Right atrium auricular region (tissue), 2 donors: Measurements from ENCODE around the gene PCBP2. TPM values are rescaled to one million over a fixed set of nuclear protein-coding genes. Genes with fewer than 3 reads are reported as not detected.

ENCODE experiments used
- DNase-seq: peaks from one replicate; pipeline ENCODE4 v3.0.0-alpha.2; 2019; ENCODE audit warnings: low spot score
- H3K27ac ChIP-seq, 2 donors: fragments of 200-600 bp; sonication (generic); 1 replicate in 1 of 2; 2 replicates in 1 of 2; pipeline ENCODE4 v1.5.1; 2016 to 2019
- H3K27me3 ChIP-seq, 2 donors: fragments of 200-600 bp; sonication (generic); one replicate each; pipeline versions ENCODE4 v1.5.1 to v1.6.0; 2017 to 2019
- H3K36me3 ChIP-seq: fragments of 200-600 bp; sonication (generic); one replicate; pipeline ENCODE4 v1.5.1; 2016
- H3K4me1 ChIP-seq, 2 donors: fragments of 200-600 bp; sonication (generic); one replicate each; pipeline versions ENCODE4 v1.5.1 to v1.6.0; 2017 to 2019
- H3K4me3 ChIP-seq, 2 donors: fragments of 200-600 bp; sonication (generic); 1 replicate in 1 of 2; 2 replicates in 1 of 2; pipeline ENCODE4 v1.5.1; 2017 to 2019; ENCODE audit warnings: mild to moderate bottlenecking in 1 of 2, moderate library complexity in 1 of 2
- H3K9me3 ChIP-seq, 2 donors: fragments of 200-600 bp; sonication (generic); one replicate each; pipeline ENCODE4 v1.5.1; 2019
- total RNA-seq, 2 donors: library from RNA; depleted of rRNA; stranded (reverse); fragments of >200 nt; gene quantifications; one replicate each; pipeline ENCODE4 v1.1.0, GENCODE V29; 2016
- TF ChIP-seq, protein P1 (sequence below), 2 donors: fragments of 200-600 bp; sonication (generic); IDR thresholded peaks; one replicate each; pipeline ENCODE4 v1.5.1; 2019; ENCODE audit warnings: antibody characterized with exemption in 2 of 2

PCBP2 gene
- total RNA-seq, 2 donors from 2014 or later: 288 to 378 TPM

GRCh38 chr12:53514628-53515290, 62.9 kb downstream of the PCBP2 start:
- Histone ChIP-seq H3K27ac (no peak overlapping the region), H3K4me3 (no peak overlapping the region), H3K9me3 (no peaks in the 10 kb centered on the region), H3K4me1 (no peaks in the 10 kb centered on the region), H3K36me3 (peaks cover 83% of the 10 kb centered on the region), H3K27me3 (no peaks in the 10 kb centered on the region)
- TF ChIP-seq, protein P1, sequence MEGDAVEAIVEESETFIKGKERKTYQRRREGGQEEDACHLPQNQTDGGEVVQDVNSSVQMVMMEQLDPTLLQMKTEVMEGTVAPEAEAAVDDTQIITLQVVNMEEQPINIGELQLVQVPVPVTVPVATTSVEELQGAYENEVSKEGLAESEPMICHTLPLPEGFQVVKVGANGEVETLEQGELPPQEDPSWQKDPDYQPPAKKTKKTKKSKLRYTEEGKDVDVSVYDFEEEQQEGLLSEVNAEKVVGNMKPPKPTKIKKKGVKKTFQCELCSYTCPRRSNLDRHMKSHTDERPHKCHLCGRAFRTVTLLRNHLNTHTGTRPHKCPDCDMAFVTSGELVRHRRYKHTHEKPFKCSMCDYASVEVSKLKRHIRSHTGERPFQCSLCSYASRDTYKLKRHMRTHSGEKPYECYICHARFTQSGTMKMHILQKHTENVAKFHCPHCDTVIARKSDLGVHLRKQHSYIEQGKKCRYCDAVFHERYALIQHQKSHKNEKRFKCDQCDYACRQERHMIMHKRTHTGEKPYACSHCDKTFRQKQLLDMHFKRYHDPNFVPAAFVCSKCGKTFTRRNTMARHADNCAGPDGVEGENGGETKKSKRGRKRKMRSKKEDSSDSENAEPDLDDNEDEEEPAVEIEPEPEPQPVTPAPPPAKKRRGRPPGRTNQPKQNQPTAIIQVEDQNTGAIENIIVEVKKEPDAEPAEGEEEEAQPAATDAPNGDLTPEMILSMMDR (IDR thresholded peaks at IDR 0.05): no peak
- DNase-seq: no peak

- DNase-seq: no peak
- H3K4me3 ChIP-seq: no peak overlapping the region
- H3K4me1 ChIP-seq: no peaks in the 10 kb centered on the region
- H3K36me3 ChIP-seq: peaks cover 89% of the 10 kb centered on the region
- no peaks in the 10 kb centered on the region for H3K9me3 ChIP-seq
- H3K27ac ChIP-seq: no peak overlapping the region
- TF ChIP-seq, protein P1 (IDR thresholded peaks at IDR 0.05): no peak
- H3K27me3 ChIP-seq: no peaks in the 10 kb centered on the region
Observed at GRCh38 chr12:53515291-53515680, 63.4 kb downstream of the PCBP2 start.

DNA sequence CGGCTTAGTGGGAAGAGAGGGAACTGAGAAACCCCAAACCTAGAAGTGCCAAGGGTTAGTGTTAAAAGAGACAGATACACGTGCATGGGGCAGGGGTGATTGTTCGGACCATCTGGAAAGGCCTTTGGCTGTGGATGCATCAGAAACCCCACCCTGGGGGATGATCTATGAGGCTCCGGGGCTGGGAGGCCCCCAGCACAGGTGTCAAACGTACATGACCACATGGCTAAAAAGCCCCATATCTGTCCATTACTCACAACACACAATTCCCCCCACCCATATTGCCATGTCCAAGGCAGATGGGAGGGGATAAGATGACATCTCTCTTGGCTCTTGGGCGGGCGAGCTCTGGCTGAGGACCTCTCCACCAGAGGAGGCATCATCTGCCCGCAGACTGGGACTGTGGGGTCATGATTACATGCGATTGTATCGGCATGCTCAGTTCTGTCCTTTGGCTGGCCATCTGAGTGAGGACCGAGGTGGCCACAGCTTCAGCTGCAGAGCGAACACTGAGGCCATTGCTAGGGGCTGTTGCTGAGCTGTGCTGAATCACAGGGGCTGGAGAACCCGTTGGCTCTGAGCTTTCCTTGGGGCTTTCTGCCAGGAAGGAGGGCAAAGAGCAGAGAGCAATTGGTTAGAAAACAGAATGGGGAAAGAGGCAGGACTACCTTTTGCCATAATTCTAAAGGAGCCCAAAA, 65.0 kb downstream of the PCBP2 start:
- no peaks in the 10 kb centered on the region for H3K4me1 ChIP-seq
- no peak for DNase-seq
- H3K27ac ChIP-seq: no peak overlapping the region
- TF ChIP-seq, protein P1 (IDR thresholded peaks at IDR 0.05): no peak
- H3K36me3 ChIP-seq: peaks cover 96% of the 10 kb centered on the region
- no peak overlapping the region for H3K4me3 ChIP-seq
- H3K9me3 ChIP-seq: no peaks in the 10 kb centered on the region
- no peaks in the 10 kb centered on the region for H3K27me3 ChIP-seq

GRCh38 chr12:53518381-53518780, 66.5 kb downstream of the PCBP2 start:
- TF ChIP-seq, protein P1 (IDR thresholded peaks at IDR 0.05): no peak
- H3K27me3 ChIP-seq: no peaks in the 10 kb centered on the region
- H3K36me3 ChIP-seq: peaks cover 97% of the 10 kb centered on the region
- H3K27ac ChIP-seq: no peak overlapping the region
- H3K4me3 ChIP-seq: no peak overlapping the region
- DNase-seq: no peak
- no peaks in the 10 kb centered on the region for H3K4me1 ChIP-seq
- no peaks in the 10 kb centered on the region for H3K9me3 ChIP-seq

DNA sequence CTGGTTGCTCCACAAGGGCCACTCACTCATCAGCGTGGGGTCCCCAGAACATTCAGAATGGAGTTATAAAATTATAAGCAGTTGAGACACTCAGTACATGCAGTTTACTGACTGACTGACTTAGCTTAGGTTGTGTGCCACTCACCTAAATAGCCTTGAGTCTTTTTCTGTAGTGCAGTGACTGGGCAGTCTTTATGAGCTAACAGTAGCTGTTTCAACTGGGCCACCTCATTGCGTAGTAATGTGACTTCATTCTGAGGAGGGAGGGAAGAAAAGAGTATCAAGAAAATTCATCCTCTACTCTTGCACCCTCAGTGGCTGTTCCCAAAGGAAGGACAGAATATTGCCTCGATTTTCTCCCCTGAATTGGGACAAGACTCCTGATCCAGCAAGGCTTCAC, 71.2 kb downstream of the PCBP2 start:
- no peak for DNase-seq
- H3K27me3 ChIP-seq: no peaks in the 10 kb centered on the region
- H3K4me1 ChIP-seq: no peaks in the 10 kb centered on the region
- H3K4me3 ChIP-seq: no peak overlapping the region
- H3K27ac ChIP-seq: no peak overlapping the region
- no peaks in the 10 kb centered on the region for H3K9me3 ChIP-seq
- H3K36me3 ChIP-seq: peaks cover 87% of the 10 kb centered on the region
- TF ChIP-seq, protein P1 (IDR thresholded peaks at IDR 0.05): no peak
